A673 (cell line): ENCODE measurements around the gene RNF111. TPM values are rescaled to one million over a fixed set of nuclear protein-coding genes. Genes with fewer than 3 reads are reported as not detected.

Source experiments
- BruUV-seq: library from RNA; stranded (reverse); fragments of 400-500 nt; replicated peaks from 2 replicates; lab custom pipeline; 2021; lab: Mats Ljungman, UMichigan
- CTCF ChIA-PET: fragments of 300-600 bp; sonication (Branson Sonifier 250); formaldehyde crosslinking; loops from one replicate; lab custom pipeline; 2022; ENCODE audit warnings: antibody characterized with exemption; lab: Charles Lee
- POLR2A ChIA-PET: fragments of 300-600 bp; sonication (Branson Sonifier 250); formaldehyde crosslinking; loops from one replicate; lab custom pipeline; 2022; ENCODE audit warnings: antibody characterized with exemption; ENCODE audit not compliant: low non-redundant PET; lab: Charles Lee
- DNase-seq: peaks from one replicate; pipeline ENCODE4 v3.0.0-alpha.2; 2015; ENCODE audit warnings: low spot score
- H3K27ac ChIP-seq: fragments of 200-600 bp; sonication (generic); 2 replicates; pipeline ENCODE4 v1.5.1; 2016; ENCODE audit warnings: mixed run types, low read depth, mild to moderate bottlenecking, mixed read lengths, antibody characterized with exemption, low read length; ENCODE audit not compliant: poor library complexity, severe bottlenecking
- H3K27me3 ChIP-seq: fragments of 200-600 bp; sonication (generic); replicated peaks from 2 replicates; pipeline ENCODE4 v1.6.1; 2017; ENCODE audit warnings: mixed run types, low read depth, mild to moderate bottlenecking, mixed read lengths, antibody characterized with exemption, low read length; ENCODE audit not compliant: insufficient read depth, poor library complexity
- H3K36me3 ChIP-seq: fragments of 200-600 bp; sonication (generic); 2 replicates; pipeline ENCODE4 v1.6.1; 2016; ENCODE audit warnings: mixed run types, mild to moderate bottlenecking, mixed read lengths, antibody characterized with exemption, low read length; ENCODE audit not compliant: insufficient read depth, poor library complexity, severe bottlenecking
- H3K4me1 ChIP-seq: fragments of 200-600 bp; sonication (generic); 2 replicates; pipeline ENCODE4 v1.6.1; 2017; ENCODE audit warnings: mixed run types, mild to moderate bottlenecking, mixed read lengths, antibody characterized with exemption, low read length; ENCODE audit not compliant: insufficient read depth, poor library complexity, severe bottlenecking
- H3K4me3 ChIP-seq: fragments of 200-600 bp; sonication (generic); 2 replicates; pipeline ENCODE4 v1.5.1; 2016; ENCODE audit warnings: low read depth, mixed run types, mild to moderate bottlenecking, mixed read lengths, low read length; ENCODE audit not compliant: poor library complexity, severe bottlenecking
- H3K9me3 ChIP-seq: fragments of 200-600 bp; sonication (generic); 2 replicates; pipeline ENCODE4 v1.6.1; 2016; ENCODE audit warnings: mixed run types, low read depth, mild to moderate bottlenecking, mixed read lengths, antibody characterized with exemption, low read length; ENCODE audit not compliant: poor library complexity, severe bottlenecking
- CTCF ChIP-seq: fragments of 300-800, 200-600 bp; sonication (generic); conservative IDR thresholded peaks from 2 replicates; pipeline ENCODE4 v1.5.1; 2017; ENCODE audit warnings: low read depth, mild to moderate bottlenecking, antibody characterized with exemption, low read length, moderate library complexity, mixed read lengths
- EZH2 ChIP-seq: fragments of 200-600 bp; sonication (generic); IDR thresholded peaks from 2 replicates; pipeline ENCODE4 v1.6.1; 2017; ENCODE audit warnings: borderline replicate concordance, low read depth, mild to moderate bottlenecking, mixed read lengths, antibody characterized with exemption, low read length; ENCODE audit not compliant: poor library complexity, severe bottlenecking
- intact Hi-C: fragments of 100-400 bp; cut with micrococcal nuclease; formaldehyde crosslinking; loops from one replicate; pipeline ENCODE4 v1.10.0; 2022; ENCODE audit not compliant: unreplicated experiment
- total RNA-seq: library from RNA; stranded (reverse); gene quantifications from 2 replicates; pipeline ENCODE4 v1.2.3, GENCODE V29; 2021

RNF111 gene
- total RNA-seq, 1 experiment from 2014 or later, result 34.4 TPM

- no peaks in the 10 kb centered on the region for H3K4me1 ChIP-seq
- POLR2A ChIA-PET, result no interaction called here
- H3K27ac ChIP-seq, result no peak overlapping the region
- no peaks in the 10 kb centered on the region for H3K9me3 ChIP-seq
- no peak for TF ChIP-seq EZH2
- TF ChIP-seq CTCF, result no peak
- intact Hi-C loops, result loop anchor here (10.0 kb wide), 2 partner anchors 536 to 734 kb away; no protein-coding TSS in a partner anchor
- no peak overlapping the region for H3K4me3 ChIP-seq
- DNase-seq, result no peak
- BruUV-seq, result no TSS peak
- CTCF ChIA-PET, result interaction anchor here (0.5 kb wide), 1 partner anchor 118 kb away, joined by 4 read pairs; no protein-coding TSS in a partner anchor
- H3K36me3 ChIP-seq, result no peaks in the 10 kb centered on the region
- H3K27me3 ChIP-seq, result no peaks in the 10 kb centered on the region
These were observed 28.7 kb upstream of the RNF111 start for GRCh38 chr15:58958811-58959210.

GRCh38 chr15:58962136-58962535, 25.3 kb upstream of the RNF111 start:
- no peaks in the 10 kb centered on the region for H3K9me3 ChIP-seq
- POLR2A ChIA-PET, result interaction anchor here (0.6 kb wide), 1 partner anchor 10 kb away, joined by 7 read pairs; no protein-coding TSS in a partner anchor
- H3K27me3 ChIP-seq, result no peaks in the 10 kb centered on the region
- no peak for TF ChIP-seq EZH2
- no peak for TF ChIP-seq CTCF
- intact Hi-C loops, result no loop called here
- no peak for DNase-seq
- BruUV-seq, result no TSS peak
- H3K27ac ChIP-seq, result no peak overlapping the region
- CTCF ChIA-PET, result interaction anchor here (0.6 kb wide), 1 partner anchor 531 kb away, joined by 3 read pairs; no protein-coding TSS in a partner anchor
- no peaks in the 10 kb centered on the region for H3K36me3 ChIP-seq
- H3K4me3 ChIP-seq, result no peak overlapping the region
- H3K4me1 ChIP-seq, result no peaks in the 10 kb centered on the region

GRCh38 chr15:58962662-58963565, 24.5 kb upstream of the RNF111 start:
- H3K9me3 ChIP-seq, result no peaks in the 10 kb centered on the region
- CTCF ChIA-PET, result no interaction called here
- no TSS peak for BruUV-seq
- no peak overlapping the region for H3K4me3 ChIP-seq
- POLR2A ChIA-PET, result no interaction called here
- no peak for TF ChIP-seq EZH2
- TF ChIP-seq CTCF, result no peak
- H3K27me3 ChIP-seq, result no peaks in the 10 kb centered on the region
- H3K36me3 ChIP-seq, result no peaks in the 10 kb centered on the region
- no peak overlapping the region for H3K27ac ChIP-seq
- H3K4me1 ChIP-seq, result no peaks in the 10 kb centered on the region
- intact Hi-C loops, result no loop called here
- no peak for DNase-seq
